Endodermal cell (in vitro differentiated cells): ENCODE data around the gene ADAMTS18. TPM values are rescaled to one million over a fixed set of nuclear protein-coding genes. Genes with fewer than 3 reads are reported as not detected.

Source experiments
- DNase-seq: peaks from one replicate; pipeline ENCODE4 v3.0.0-alpha.2; 2017
- H3K27ac ChIP-seq: 2 replicates; pipeline ENCODE4 v1.5.1; 2013; ENCODE audit warnings: mild to moderate bottlenecking, low read depth, low read length, moderate library complexity
- H3K27me3 ChIP-seq: 2 replicates; pipeline ENCODE4 v1.6.1; 2013; ENCODE audit warnings: mild to moderate bottlenecking, low read length, moderate library complexity; ENCODE audit not compliant: insufficient read depth, control insufficient read depth, poor library complexity, severe bottlenecking
- H3K36me3 ChIP-seq: 2 replicates; pipeline ENCODE4 v1.7.0; 2013; ENCODE audit warnings: mild to moderate bottlenecking, low read length, moderate library complexity; ENCODE audit not compliant: control insufficient read depth, insufficient read depth
- H3K4me1 ChIP-seq: one replicate; pipeline ENCODE4 v1.7.0; 2013; ENCODE audit warnings: low read length; ENCODE audit not compliant: control insufficient read depth, insufficient read depth
- H3K4me3 ChIP-seq: 2 replicates; pipeline ENCODE4 v1.5.1; 2013; ENCODE audit warnings: mild to moderate bottlenecking, low read length, moderate library complexity
- H3K9ac ChIP-seq: 2 replicates; pipeline ENCODE4 v1.6.1; 2013; ENCODE audit warnings: mild to moderate bottlenecking, low read length, moderate library complexity; ENCODE audit not compliant: poor library complexity, severe bottlenecking; ENCODE audit errors: extremely low read depth
- H3K9me3 ChIP-seq: 2 replicates; pipeline ENCODE4 v1.6.1; 2013; ENCODE audit warnings: mild to moderate bottlenecking, low read length, moderate library complexity; ENCODE audit not compliant: control insufficient read depth
- H3K27ac Mint-ChIP-seq: 2 replicates; pipeline ENCODE4 v1.8.0; 2020; ENCODE audit warnings: mixed read lengths
- H3K27me3 Mint-ChIP-seq: 2 replicates; pipeline ENCODE4 v1.8.0; 2021; ENCODE audit warnings: mild to moderate bottlenecking, mixed read lengths; ENCODE audit not compliant: insufficient read depth
- H3K36me3 Mint-ChIP-seq: 2 replicates; pipeline ENCODE4 v1.8.0; 2020; ENCODE audit warnings: low read depth, mixed read lengths
- H3K4me1 Mint-ChIP-seq: 2 replicates; pipeline ENCODE4 v1.8.0; 2020; ENCODE audit warnings: mixed read lengths
- H3K4me3 Mint-ChIP-seq: 2 replicates; pipeline ENCODE4 v1.8.0; 2020; ENCODE audit warnings: mild to moderate bottlenecking, moderate library complexity, mixed read lengths
- H3K9me3 Mint-ChIP-seq: 2 replicates; pipeline ENCODE4 v1.8.0; 2020; ENCODE audit warnings: mild to moderate bottlenecking, mixed read lengths
- CTCF ChIP-seq: fragments of 200-600 bp; sonication (generic); conservative IDR thresholded peaks from 2 replicates; pipeline ENCODE4 v1.5.0; 2021; ENCODE audit warnings: antibody characterized with exemption, mild to moderate bottlenecking
- WGBS, 2 experiments: methylation state at CpG; one replicate each; pipeline versions ENCODE4 v1.1.5 to v1.1.7; 2013; ENCODE audit warnings: missing lambda C conversion rate in 2 of 2, mixed read lengths in 1 of 2; ENCODE audit not compliant: insufficient coverage in 1 of 2, insufficient read length in 1 of 2; 5-methylcytosine and 5-hydroxymethylcytosine counted together
- total RNA-seq, 2 donors: library from RNA; stranded (reverse); fragmentation: NEBNext Ultra II Directional in 1 of 2; extraction: Animal tissue kit (Norgen Biotek cat#: 25700) in 1 of 2; gene quantifications; 2 replicates in 1 of 2; 3 replicates in 1 of 2; pipeline ENCODE4 v1.2.1, GENCODE V29; 2021

The ADAMTS18 gene
- total RNA-seq, 2 donors from 2014 or later: 7.9 to 12.4 TPM

DNA sequence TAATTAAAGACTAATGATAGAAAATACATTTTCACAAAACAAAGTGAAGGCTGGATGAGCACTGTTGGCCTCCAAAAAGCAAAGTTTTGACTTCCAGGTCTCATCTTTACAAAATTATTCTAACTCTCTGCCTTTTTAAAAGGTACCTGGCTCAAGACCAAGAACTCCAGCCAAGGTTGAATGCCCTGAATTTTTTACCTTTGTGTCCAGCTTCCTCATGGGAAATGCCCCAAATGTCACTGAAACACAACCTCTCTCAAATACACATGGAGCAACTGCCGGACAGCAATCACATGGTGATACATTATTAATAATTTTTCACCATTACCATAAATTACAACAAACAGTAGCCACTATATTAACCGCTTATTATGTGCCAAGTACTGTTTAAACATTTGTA lies 32.2 kb downstream of the ADAMTS18 start:
- 95 to 100% methylated on average over 2 of the region's 2 CpGs for WGBS, 2 experiments
- Histone ChIP-seq H3K4me1 (peaks cover 11% of the 10 kb centered on the region), H3K9me3 (peaks cover 7% of the 10 kb centered on the region), H3K27me3 (no peaks in the 10 kb centered on the region), H3K27ac (no peak overlapping the region), H3K4me3 (no peak overlapping the region), H3K9ac (no peak overlapping the region), H3K36me3 (peaks cover 16% of the 10 kb centered on the region)
- Mint-ChIP-seq H3K4me1 (peaks cover 36% of the 10 kb centered on the region), H3K4me3 (no peak overlapping the region), H3K27ac (no peak overlapping the region), H3K36me3 (peaks cover 14% of the 10 kb centered on the region), H3K27me3 (no peaks in the 10 kb centered on the region), H3K9me3 (peaks cover 10% of the 10 kb centered on the region)
- TF ChIP-seq CTCF: no peak
- no peak for DNase-seq

- Histone ChIP-seq H3K9me3 (peaks cover 1% of the 10 kb centered on the region), H3K9ac (no peak overlapping the region), H3K4me3 (no peak overlapping the region), H3K27me3 (no peaks in the 10 kb centered on the region), H3K36me3 (peaks cover 10% of the 10 kb centered on the region), H3K27ac (no peak overlapping the region), H3K4me1 (peaks cover 11% of the 10 kb centered on the region)
- peaks cover 5% of the 10 kb centered on the region for H3K9me3 Mint-ChIP-seq
- no peak overlapping the region for H3K27ac Mint-ChIP-seq
- no peak overlapping the region for H3K4me3 Mint-ChIP-seq
- peaks cover 36% of the 10 kb centered on the region for H3K4me1 Mint-ChIP-seq
- no peak for DNase-seq
- peaks cover 10% of the 10 kb centered on the region for H3K36me3 Mint-ChIP-seq
- TF ChIP-seq CTCF: no peak
- 96 to 100% methylated on average over 2 to 5 of the region's 6 CpGs for WGBS, 2 experiments
- H3K27me3 Mint-ChIP-seq: no peaks in the 10 kb centered on the region
Measured at GRCh38 chr16:77402118-77402517, 32.7 kb downstream of the ADAMTS18 start.

GRCh38 chr16:77399546-77399945 lies 35.3 kb downstream of the ADAMTS18 start:
- 81 to 91% methylated on average over 2 of the region's 2 CpGs for WGBS, 2 experiments
- peaks cover 2% of the 10 kb centered on the region for H3K9me3 Mint-ChIP-seq
- H3K4me3 Mint-ChIP-seq: no peak overlapping the region
- peaks cover 21% of the 10 kb centered on the region for H3K4me1 Mint-ChIP-seq
- DNase-seq: no peak
- Histone ChIP-seq H3K36me3 (peaks cover 9% of the 10 kb centered on the region), H3K27ac (no peak overlapping the region), H3K9ac (no peak overlapping the region), H3K4me3 (no peak overlapping the region), H3K9me3 (no peaks in the 10 kb centered on the region), H3K27me3 (no peaks in the 10 kb centered on the region), H3K4me1 (peaks cover 3% of the 10 kb centered on the region)
- H3K36me3 Mint-ChIP-seq: peaks cover 7% of the 10 kb centered on the region
- H3K27ac Mint-ChIP-seq: no peak overlapping the region
- H3K27me3 Mint-ChIP-seq: no peaks in the 10 kb centered on the region
- no peak for TF ChIP-seq CTCF
